ENCODE data around the gene OR12D2. TPM values are rescaled to one million over a fixed set of nuclear protein-coding genes. Genes with fewer than 3 reads are reported as not detected.

Gene OR12D2
- total and polyA plus RNA-seq, 2 of the 13 experiments (the other 11 are each of a cell fraction or from before 2014, with no cell fraction given) = 0.26 TPM; not detected in 1

- TF ChIP-seq ZNF281 (CRISPR knock-in tag; IDR thresholded peaks at IDR 0.05; ENCODE audit: borderline replicate concordance) (no peak), POGZ (CRISPR knock-in tag; IDR thresholded peaks at IDR 0.05) (no peak), SUZ12 (IDR thresholded peaks at IDR 0.05; ENCODE audit: low read depth, low read length) (no peak)
Measured at GRCh38 chr6:29375191-29375590, 20.2 kb upstream of the OR12D2 start, which contains the start of gene OR12D3 (continued).

- no TSS peak for BruUV-seq (replicated peaks)
- intact Hi-C loops (cut with micrococcal nuclease; ENCODE audit: unreplicated experiment) (loop anchor here (1.0 kb wide), 1 partner anchor 213 kb away; no protein-coding TSS in a partner anchor), in situ Hi-C loops (cut with HindIII; ENCODE audit: extremely low pct_ligation_motif_present, low pct_unique_long_range_greater_than_20kb) (no loop called here)
- TF ChIP-seq ZNF30 (CRISPR knock-in tag; IDR thresholded peaks at IDR 0.05) (no peak), ZFP37 (CRISPR knock-in tag; IDR thresholded peaks at IDR 0.05; ENCODE audit: borderline replicate concordance) (no peak), ZNF281 (CRISPR knock-in tag; IDR thresholded peaks at IDR 0.05; ENCODE audit: borderline replicate concordance) (no peak), ZSCAN9 (CRISPR knock-in tag; IDR thresholded peaks at IDR 0.05; ENCODE audit: borderline replicate concordance) (no peak), CTCF (CRISPR knock-in tag; IDR thresholded peaks at IDR 0.05) (0 out of 2 replicates have a peak, but pooled peaks have one; percentile 15), MLLT10 (CRISPR knock-in tag; IDR thresholded peaks at IDR 0.05) (no peak), ZNF652 (CRISPR knock-in tag; IDR thresholded peaks at IDR 0.05; ENCODE audit: borderline replicate concordance, low read depth) (no peak), STAG1 (CRISPR knock-in tag; IDR thresholded peaks at IDR 0.05) (peak; percentile 36; the same call in 1 of the 2 replicates)
- Histone ChIP-seq H4K20me1 (ENCODE audit: insufficient read depth, low read length) (no peaks in the 10 kb centered on the region), H2AFZ (ENCODE audit: low read length) (no peak overlapping the region), H3K4me1 (ENCODE audit: insufficient read depth, low read length) (no peaks in the 10 kb centered on the region), H3K9ac (ENCODE audit: insufficient read depth, low read depth, low read length) (no peak overlapping the region), H3K4me2 (ENCODE audit: low read depth, low read length) (no peak overlapping the region), H3K4me3 (replicated peaks in 1 of 3; ENCODE audit: insufficient read depth in 1 of 3, low read depth in 2 of 3, low read length in 3 of 3) (no peak overlapping the region), H3K36me3 (replicated peaks in 1 of 2; ENCODE audit: control insufficient read depth in 1 of 2, insufficient read depth in 2 of 2, low read length in 2 of 2) (no peaks in the 10 kb centered on the region), H3K79me2 (ENCODE audit: insufficient read depth, low read length) (no peaks in the 10 kb centered on the region), H3K27me3 (ENCODE audit: control insufficient read depth in 1 of 2, insufficient read depth in 2 of 2, low read length in 2 of 2) (no peaks in the 10 kb centered on the region), H3K9me3 (ENCODE audit: low read length) (no peaks in the 10 kb centered on the region), H3K27ac (ENCODE audit: extremely low read length, insufficient read depth, low read length) (no peak overlapping the region)
- CTCF ChIA-PET (ENCODE audit: low intra/inter-chr PET ratio, low total read pairs) = interaction anchor here (1.6 to 2.3 kb wide), 2 partner anchors 213 to 227 kb away, joined by 4 to 20 read pairs; no protein-coding TSS in a partner anchor
- FAIRE-seq = no peak
- peak; percentile 4 for DNase-seq (ENCODE audit: low spot score)
- ATAC-seq = no peak
- POLR2A ChIA-PET = no interaction called here
Measured at GRCh38 chr6:29376003-29376402, 19.4 kb upstream of the OR12D2 start.
